ENCODE results near the gene RPL13.

RPL13 gene

GRCh38 chr16:89536371-89536770 is 24.1 kb upstream of the RPL13 start:
- TF ChIP-seq CTCF (conservative IDR thresholded peaks at IDR 0.05; ENCODE audit: low read depth, low read length), result no peak
- H3K4me3 ChIP-seq (ENCODE audit: low read depth, low read length), result no peak overlapping the region
- DNase-seq (ENCODE audit: low read depth), result no peak

- no peak for DNase-seq (ENCODE audit: low read depth)
- H3K4me3 ChIP-seq (ENCODE audit: low read depth, low read length), result no peak overlapping the region
- TF ChIP-seq CTCF (conservative IDR thresholded peaks at IDR 0.05; ENCODE audit: low read depth, low read length), result peak; percentile 8
These were observed 23.5 kb upstream of the RPL13 start for GRCh38 chr16:89536886-89537548.

GRCh38 chr16:89537549-89537925 is 22.9 kb upstream of the RPL13 start:
- DNase-seq (ENCODE audit: low read depth), result no peak
- no peak overlapping the region for H3K4me3 ChIP-seq (ENCODE audit: low read depth, low read length)
- no peak for TF ChIP-seq CTCF (conservative IDR thresholded peaks at IDR 0.05; ENCODE audit: low read depth, low read length)

GRCh38 chr16:89538286-89538685 is 22.2 kb upstream of the RPL13 start:
- H3K4me3 ChIP-seq (ENCODE audit: low read depth, low read length), result no peak overlapping the region
- no peak for TF ChIP-seq CTCF (conservative IDR thresholded peaks at IDR 0.05; ENCODE audit: low read depth, low read length)
- DNase-seq (ENCODE audit: low read depth), result peak; percentile 63

GRCh38 chr16:89540557-89540956 is 19.9 kb upstream of the RPL13 start:
- no peak overlapping the region for H3K4me3 ChIP-seq (ENCODE audit: low read depth, low read length)
- no peak for TF ChIP-seq CTCF (conservative IDR thresholded peaks at IDR 0.05; ENCODE audit: low read depth, low read length)
- DNase-seq (ENCODE audit: low read depth), result no peak

GRCh38 chr16:89541792-89542191 is 18.7 kb upstream of the RPL13 start:
- DNase-seq (ENCODE audit: low read depth), result no peak
- no peak for TF ChIP-seq CTCF (conservative IDR thresholded peaks at IDR 0.05; ENCODE audit: low read depth, low read length)
- no peak overlapping the region for H3K4me3 ChIP-seq (ENCODE audit: low read depth, low read length)

GRCh38 chr16:89544113-89544512 is 16.4 kb upstream of the RPL13 start:
- no peak overlapping the region for H3K4me3 ChIP-seq (ENCODE audit: low read depth, low read length)
- DNase-seq (ENCODE audit: low read depth), result no peak
- TF ChIP-seq CTCF (conservative IDR thresholded peaks at IDR 0.05; ENCODE audit: low read depth, low read length), result no peak
